Subcutaneous adipose tissue (tissue), 4 donors: ENCODE data around the gene DMD. TPM values are rescaled to one million over a fixed set of nuclear protein-coding genes. Genes with fewer than 3 reads are reported as not detected.

Experiments
- CTCF ChIP-seq: fragments of 450-650 bp; IDR thresholded peaks from one replicate; pipeline ENCODE4 v1.5.1; 2016; ENCODE audit warnings: low read depth, mild to moderate bottlenecking, control low read depth, antibody characterized with exemption, moderate library complexity
- total RNA-seq, 4 donors: library from RNA; depleted of rRNA; stranded (reverse); fragments of >200 nt; gene quantifications; one replicate each; pipeline ENCODE4 v1.1.0, GENCODE V29; 2016

The DMD gene
- total RNA-seq, 4 donors from 2014 or later: 35.7 to 87.2 (median 72.1) TPM

GRCh38 chrX:32496671-32497070 lies 714.7 kb downstream of the DMD start:
- no peak for TF ChIP-seq CTCF

GRCh38 chrX:32495855-32496254 lies 715.5 kb downstream of the DMD start:
- no peak for TF ChIP-seq CTCF

- TF ChIP-seq CTCF: no peak
Measured at GRCh38 chrX:32489125-32489524, 722.2 kb downstream of the DMD start.

- no peak for TF ChIP-seq CTCF
Measured at GRCh38 chrX:32483534-32484136, 727.7 kb downstream of the DMD start.

- TF ChIP-seq CTCF: no peak
Measured at GRCh38 chrX:32480019-32480418, 731.3 kb downstream of the DMD start.

- no peak for TF ChIP-seq CTCF
Measured at GRCh38 chrX:32472364-32472763, 739.0 kb downstream of the DMD start.

GRCh38 chrX:32455704-32456103 lies 755.6 kb downstream of the DMD start:
- TF ChIP-seq CTCF: no peak
